NB4 (cell line): ENCODE data around the gene LDAH.

ENCODE experiments used
- DNase-seq: peaks from one replicate; pipeline ENCODE4 v3.0.0; 2010; ENCODE audit warnings: low read depth
- H3K4me3 ChIP-seq: one replicate; pipeline ENCODE4 v1.5.1; 2011; ENCODE audit warnings: mild to moderate bottlenecking, low read depth, low read length, moderate library complexity
- MYC ChIP-seq: IDR thresholded peaks from 2 replicates; pipeline ENCODE4 v1.6.1; 2011; ENCODE audit warnings: low read depth, low read length
- POLR2A ChIP-seq: IDR thresholded peaks from 2 replicates; pipeline ENCODE4 v1.6.1; 2011; ENCODE audit warnings: mild to moderate bottlenecking; ENCODE audit not compliant: insufficient read length; ENCODE audit errors: extremely low read depth
- TF ChIP-seq, protein P1 (sequence below): IDR thresholded peaks from one replicate; pipeline ENCODE4 v1.5.1; 2012; ENCODE audit warnings: low read depth, low read length
- TF ChIP-seq, protein P2 (sequence below): IDR thresholded peaks from 2 replicates; pipeline ENCODE4 v1.6.1; 2011; ENCODE audit warnings: low read depth, low read length

Gene LDAH

DNA sequence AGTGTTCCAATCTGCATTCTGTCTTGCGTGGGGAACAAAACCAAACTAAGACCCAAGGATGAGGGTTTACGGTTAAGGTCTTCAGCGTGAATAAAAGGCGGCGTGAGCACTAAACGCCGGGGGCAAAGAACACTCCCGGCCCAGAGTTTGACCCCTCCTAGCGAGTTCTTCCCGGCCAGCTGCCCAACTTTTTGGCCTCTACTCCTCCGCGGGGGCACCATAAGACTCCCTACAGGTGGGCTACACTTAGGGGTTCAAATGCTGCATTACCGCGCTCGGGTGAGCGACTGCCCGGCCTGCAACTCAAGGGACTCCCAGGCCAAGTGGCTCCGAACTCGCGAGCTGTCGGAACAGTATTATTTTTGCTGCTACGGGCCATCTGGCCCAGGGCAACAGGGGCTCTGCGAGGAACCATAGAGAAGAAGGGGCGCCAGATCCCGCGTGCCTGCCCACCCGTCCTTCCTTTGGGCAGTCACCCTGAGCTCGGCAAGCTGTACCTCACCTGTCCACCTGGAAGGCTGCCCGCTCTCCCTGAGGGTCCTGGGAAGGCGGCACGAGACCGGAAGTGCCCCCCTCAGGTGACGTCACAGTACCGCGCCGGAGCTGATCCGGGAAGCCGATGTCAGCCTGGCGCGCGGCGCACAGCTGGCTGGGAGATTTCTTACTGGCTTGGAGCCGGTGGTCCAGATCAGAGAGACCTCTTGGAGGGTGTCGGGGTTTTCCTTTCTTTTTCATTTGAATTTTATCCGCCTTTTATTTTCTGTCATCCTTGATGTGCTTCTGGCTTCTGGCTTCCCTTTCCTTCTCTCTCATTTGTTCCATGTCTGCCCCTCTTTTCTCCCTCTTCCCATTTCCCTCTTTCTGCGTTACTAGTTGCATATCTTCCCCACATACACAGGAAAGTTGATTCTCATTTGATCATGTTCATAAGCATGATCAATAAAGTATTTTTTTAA is at the start of gene LDAH:
Gene LDAH (minus strand): TSS at position 567 of the 956 bp plus-strand sequence. CDS start 21,638 bp downstream, outside the sequence.
- peak; percentile 91 for DNase-seq
- peak within 1 kb of the TSS; percentile 88 for H3K4me3 ChIP-seq
- TF ChIP-seq, protein P1, sequence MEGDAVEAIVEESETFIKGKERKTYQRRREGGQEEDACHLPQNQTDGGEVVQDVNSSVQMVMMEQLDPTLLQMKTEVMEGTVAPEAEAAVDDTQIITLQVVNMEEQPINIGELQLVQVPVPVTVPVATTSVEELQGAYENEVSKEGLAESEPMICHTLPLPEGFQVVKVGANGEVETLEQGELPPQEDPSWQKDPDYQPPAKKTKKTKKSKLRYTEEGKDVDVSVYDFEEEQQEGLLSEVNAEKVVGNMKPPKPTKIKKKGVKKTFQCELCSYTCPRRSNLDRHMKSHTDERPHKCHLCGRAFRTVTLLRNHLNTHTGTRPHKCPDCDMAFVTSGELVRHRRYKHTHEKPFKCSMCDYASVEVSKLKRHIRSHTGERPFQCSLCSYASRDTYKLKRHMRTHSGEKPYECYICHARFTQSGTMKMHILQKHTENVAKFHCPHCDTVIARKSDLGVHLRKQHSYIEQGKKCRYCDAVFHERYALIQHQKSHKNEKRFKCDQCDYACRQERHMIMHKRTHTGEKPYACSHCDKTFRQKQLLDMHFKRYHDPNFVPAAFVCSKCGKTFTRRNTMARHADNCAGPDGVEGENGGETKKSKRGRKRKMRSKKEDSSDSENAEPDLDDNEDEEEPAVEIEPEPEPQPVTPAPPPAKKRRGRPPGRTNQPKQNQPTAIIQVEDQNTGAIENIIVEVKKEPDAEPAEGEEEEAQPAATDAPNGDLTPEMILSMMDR, result no peak
- TF ChIP-seq MYC (peak; percentile 63; the same call in 1 of the 2 replicates), POLR2A (peak; percentile 78)
- TF ChIP-seq, protein P2, sequence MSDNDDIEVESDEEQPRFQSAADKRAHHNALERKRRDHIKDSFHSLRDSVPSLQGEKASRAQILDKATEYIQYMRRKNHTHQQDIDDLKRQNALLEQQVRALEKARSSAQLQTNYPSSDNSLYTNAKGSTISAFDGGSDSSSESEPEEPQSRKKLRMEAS, result no peak

DNA sequence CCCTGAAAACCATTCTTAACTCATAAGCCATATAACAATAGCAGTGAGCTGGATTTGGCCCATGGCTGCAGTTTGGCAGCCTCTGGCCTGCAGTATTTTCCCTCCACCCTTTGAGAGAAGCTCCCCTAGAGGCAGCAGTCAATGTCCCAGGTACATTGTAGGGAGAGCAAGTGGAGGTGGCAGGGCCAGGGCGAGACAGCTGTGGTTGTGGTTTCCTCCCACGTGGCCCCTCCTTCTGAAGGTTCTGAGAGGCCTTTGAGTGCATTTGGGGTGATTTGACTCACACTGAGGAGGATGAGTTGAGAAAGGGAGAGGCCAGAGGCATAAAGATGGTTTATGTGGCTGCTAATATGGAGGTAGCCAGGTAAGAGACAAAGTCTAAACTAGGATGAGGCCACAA is 45.5 kb upstream of the LDAH start:
- TF ChIP-seq POLR2A, result no peak
- TF ChIP-seq, protein P2, result no peak
- TF ChIP-seq, protein P1, result no peak
- TF ChIP-seq MYC, result no peak
- no peak overlapping the region for H3K4me3 ChIP-seq
- peak; percentile 15 for DNase-seq

DNA sequence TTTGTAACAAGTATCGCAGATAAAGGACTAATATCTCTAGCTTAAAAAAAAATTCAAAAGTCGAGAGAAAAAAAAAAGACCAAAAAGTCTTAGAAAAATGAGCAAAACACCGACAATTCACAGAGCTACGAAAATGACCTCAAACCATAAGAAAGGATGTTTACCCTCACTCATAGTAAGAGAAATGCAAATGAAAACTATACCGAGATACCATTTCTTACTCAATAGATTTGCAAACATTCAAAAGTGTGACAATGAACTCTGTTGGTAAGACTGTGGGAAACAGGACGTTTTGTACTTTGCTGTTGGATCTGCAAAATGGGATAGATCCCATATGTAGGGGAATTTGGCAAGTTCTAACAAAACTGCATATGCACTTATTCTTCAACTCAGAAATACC is 39.9 kb upstream of the LDAH start:
- TF ChIP-seq MYC (no peak), POLR2A (no peak)
- TF ChIP-seq, protein P2, result no peak
- TF ChIP-seq, protein P1, result no peak
- no peak overlapping the region for H3K4me3 ChIP-seq
- DNase-seq, result no peak

DNA sequence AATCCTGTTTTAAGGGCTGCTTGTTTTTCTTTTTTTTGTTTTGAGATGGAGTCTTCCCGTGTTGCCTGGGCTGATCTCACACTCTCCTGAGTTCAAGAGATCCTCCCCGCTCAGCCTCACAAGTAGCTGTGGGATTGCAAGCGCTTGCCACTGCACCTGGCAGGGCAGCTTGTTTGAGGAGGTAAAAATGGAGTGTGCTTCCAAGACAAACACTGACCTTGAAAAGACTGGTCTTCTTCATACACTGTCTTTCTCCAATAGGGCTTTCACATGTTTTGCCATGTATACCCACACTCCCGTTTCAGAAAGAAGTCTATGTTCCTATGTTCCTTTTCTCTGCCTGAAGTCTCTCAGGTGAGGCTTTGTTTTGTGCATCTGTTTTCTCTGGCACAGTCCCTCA is 32.6 kb upstream of the LDAH start:
- TF ChIP-seq, protein P1, result no peak
- no peak for TF ChIP-seq POLR2A
- TF ChIP-seq, protein P2, result no peak
- no peak for TF ChIP-seq MYC
- no peak overlapping the region for H3K4me3 ChIP-seq
- no peak for DNase-seq

DNA sequence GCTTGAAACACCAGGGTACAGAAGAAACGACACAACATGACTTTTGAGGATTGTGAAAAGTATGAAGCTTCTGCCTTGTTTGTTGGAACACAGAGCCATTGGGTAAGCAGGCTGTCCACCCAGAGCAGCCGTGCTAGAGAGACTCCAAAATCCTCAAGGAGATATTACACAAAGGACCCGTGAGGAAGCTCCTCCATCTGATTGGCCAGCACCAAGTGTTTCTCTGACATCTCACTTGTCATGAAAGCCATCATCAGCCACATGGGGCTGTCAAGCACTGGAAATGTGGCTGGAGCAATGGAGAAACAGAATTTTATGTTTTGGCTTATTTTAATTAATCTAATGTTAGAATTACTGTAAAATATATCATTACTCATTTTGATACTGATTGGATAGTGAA is 29.8 kb upstream of the LDAH start:
- TF ChIP-seq, protein P2, result no peak
- TF ChIP-seq POLR2A (no peak), MYC (no peak)
- TF ChIP-seq, protein P1, result no peak
- DNase-seq, result no peak
- H3K4me3 ChIP-seq, result no peak overlapping the region
